IMR-90 (cell line): Measurements from ENCODE around the gene SH3RF3. TPM values are rescaled to one million over a fixed set of nuclear protein-coding genes. Genes with fewer than 3 reads are reported as not detected.

Experiments used
- ATAC-seq: fragments of 200-7000 bp; cut with Tn5 transposase; 2 replicates; pipeline ENCODE4 v1.9.1; 2020; ENCODE audit warnings: low read depth, mild to moderate bottlenecking, moderate library complexity
- BruUV-seq: library from RNA; stranded (reverse); fragments of 400-500 nt; replicated peaks from 2 replicates; lab custom pipeline; 2021; lab: Mats Ljungman, UMichigan
- CTCF ChIA-PET: fragments of 300-600 bp; formaldehyde crosslinking; extraction: SDS; loops from one replicate; lab custom pipeline; 2021; ENCODE audit warnings: antibody characterized with exemption; lab: Yijun Ruan, JAX
- POLR2A ChIA-PET: fragments of 300-600 bp; sonication (Branson Sonifier 250); formaldehyde crosslinking; loops from one replicate; lab custom pipeline; 2022; ENCODE audit warnings: antibody characterized with exemption; ENCODE audit not compliant: unreplicated experiment; lab: Charles Lee
- DNase-seq: peaks from one replicate; pipeline ENCODE4 v3.0.0; 2013
- H2AFZ ChIP-seq: replicated peaks from 2 replicates; pipeline ENCODE3; 2013; ENCODE audit warnings: low read length, mild to moderate bottlenecking; ENCODE audit not compliant: poor library complexity
- H2AK5ac ChIP-seq: 2 replicates; pipeline ENCODE4 v1.6.1; 2013; ENCODE audit warnings: low read depth, low read length, inconsistent platforms
- H2AK9ac ChIP-seq: replicated peaks from 2 replicates; pipeline ENCODE3; 2013; ENCODE audit warnings: mild to moderate bottlenecking, low read depth, low read length, moderate library complexity; ENCODE audit not compliant: poor library complexity
- H2BK120ac ChIP-seq: 2 replicates; pipeline ENCODE4 v1.6.1; 2013; ENCODE audit warnings: low read depth, low read length, inconsistent platforms
- H2BK15ac ChIP-seq: 3 replicates; pipeline ENCODE4 v1.6.1; 2013; ENCODE audit warnings: low read depth, low read length, inconsistent platforms
- H2BK20ac ChIP-seq: 2 replicates; pipeline ENCODE4 v1.6.1; 2013; ENCODE audit warnings: low read depth, mild to moderate bottlenecking, inconsistent platforms, low read length, moderate library complexity
- H2BK5ac ChIP-seq: 2 replicates; pipeline ENCODE4 v1.6.1; 2013; ENCODE audit warnings: mild to moderate bottlenecking, low read depth, low read length, inconsistent platforms; ENCODE audit not compliant: poor library complexity, severe bottlenecking
- H3K14ac ChIP-seq: replicated peaks from 2 replicates; pipeline ENCODE4 v1.6.1; 2013; ENCODE audit warnings: low read depth, low read length, inconsistent platforms
- H3K18ac ChIP-seq: 2 replicates; pipeline ENCODE4 v1.6.1; 2013; ENCODE audit warnings: low read depth, low read length, control low read depth
- H3K23ac ChIP-seq: 2 replicates; pipeline ENCODE4 v1.6.1; 2013; ENCODE audit warnings: low read depth, low read length, inconsistent platforms
- H3K27ac ChIP-seq: 2 replicates; pipeline ENCODE4 v1.5.1; 2013; ENCODE audit warnings: mild to moderate bottlenecking, control low read depth, low read length; ENCODE audit not compliant: insufficient read depth
- H3K27me3 ChIP-seq: 2 replicates; pipeline ENCODE4 v1.6.1; 2013; ENCODE audit warnings: low read length; ENCODE audit not compliant: control insufficient read depth, insufficient read depth
- H3K36me3 ChIP-seq: 2 replicates; pipeline ENCODE4 v1.6.1; 2013; ENCODE audit warnings: low read length, mixed read lengths; ENCODE audit not compliant: control insufficient read depth, insufficient read depth
- H3K4ac ChIP-seq: 2 replicates; pipeline ENCODE4 v1.6.1; 2013; ENCODE audit warnings: low read depth, low read length, inconsistent platforms
- H3K4me1 ChIP-seq: 2 replicates; pipeline ENCODE4 v1.6.1; 2013; ENCODE audit warnings: low read length, mixed read lengths; ENCODE audit not compliant: control insufficient read depth, insufficient read depth
- H3K4me2 ChIP-seq: 2 replicates; pipeline ENCODE4 v1.6.1; 2013; ENCODE audit warnings: low read depth, mild to moderate bottlenecking, control low read depth, low read length, moderate library complexity
- H3K4me3 ChIP-seq: 2 replicates; pipeline ENCODE4 v1.5.1; 2013; ENCODE audit warnings: low read depth, mild to moderate bottlenecking, control low read depth, low read length, moderate library complexity; ENCODE audit not compliant: insufficient read depth
- H3K56ac ChIP-seq: 2 replicates; pipeline ENCODE4 v1.6.1; 2013; ENCODE audit warnings: low read length, inconsistent platforms; ENCODE audit not compliant: insufficient read depth; ENCODE audit errors: extremely low read depth
- H3K79me1 ChIP-seq, 2 experiments: 2 replicates each; pipeline ENCODE4 v1.6.1; 2013; ENCODE audit warnings: low read length in 2 of 2, inconsistent platforms in 1 of 2, low read depth in 1 of 2
- H3K9ac ChIP-seq: 2 replicates; pipeline ENCODE4 v1.6.1; 2013; ENCODE audit warnings: low read depth, low read length, control low read depth
- H3K9me1 ChIP-seq: 2 replicates; pipeline ENCODE4 v1.6.1; 2013; ENCODE audit warnings: low read length, inconsistent platforms; ENCODE audit not compliant: insufficient read depth
- H3K9me3 ChIP-seq: 2 replicates; pipeline ENCODE4 v1.6.1; 2013; ENCODE audit warnings: low read length; ENCODE audit not compliant: control insufficient read depth, insufficient read depth
- H4K20me1 ChIP-seq: 2 replicates; pipeline ENCODE4 v1.6.1; 2013; ENCODE audit warnings: low read length, inconsistent platforms; ENCODE audit not compliant: insufficient read depth
- H4K5ac ChIP-seq: 2 replicates; pipeline ENCODE4 v1.6.1; 2013; ENCODE audit warnings: mild to moderate bottlenecking, low read depth, low read length, control low read depth
- H4K8ac ChIP-seq, 2 experiments: 2 replicates each; pipeline ENCODE4 v1.6.1; 2013; ENCODE audit warnings: low read depth in 2 of 2, low read length in 2 of 2, control low read depth in 1 of 2, inconsistent platforms in 1 of 2
- H4K91ac ChIP-seq: 2 replicates; pipeline ENCODE4 v1.6.1; 2013; ENCODE audit warnings: low read depth, low read length, inconsistent platforms; ENCODE audit not compliant: insufficient read depth
- ELK1 ChIP-seq: fragments of 150-350 bp; IDR thresholded peaks from 2 replicates; pipeline ENCODE4 v1.6.1; 2016; ENCODE audit warnings: low read depth, mild to moderate bottlenecking, low read length, moderate library complexity, borderline replicate concordance
- MAZ ChIP-seq: IDR thresholded peaks from 2 replicates; pipeline ENCODE4 v1.6.1; 2012; ENCODE audit warnings: low read depth, mild to moderate bottlenecking, low read length, improper control_type of control experiment, moderate library complexity, borderline replicate concordance
- MXI1 ChIP-seq: IDR thresholded peaks from 2 replicates; pipeline ENCODE4 v1.6.1; 2012; ENCODE audit warnings: low read depth, mild to moderate bottlenecking, low read length, moderate library complexity, borderline replicate concordance
- POLR2A ChIP-seq: IDR thresholded peaks from 2 replicates; pipeline ENCODE4 v1.6.1; 2012; ENCODE audit warnings: mild to moderate bottlenecking, low read depth, low read length
- WGBS, 2 experiments: methylation state at CpG; one replicate each; pipeline versions ENCODE4 v1.1.5 to v1.1.7; 2013; ENCODE audit warnings: missing lambda C conversion rate in 2 of 2; ENCODE audit not compliant: insufficient read length in 1 of 2; ENCODE audit errors: extremely low coverage in 2 of 2; 5-methylcytosine and 5-hydroxymethylcytosine counted together
- dilution Hi-C: fragments of 300-500 bp; cut with HindIII; formaldehyde crosslinking; loops from one replicate; pipeline ENCODE4 v1.14.3; 2018; ENCODE audit warnings: low sequenced_read_pairs; ENCODE audit not compliant: unreplicated experiment
- in situ Hi-C: fragments of 300-500 bp; cut with MboI; formaldehyde crosslinking; loops from 3 replicates; pipeline ENCODE4 v1.14.3; 2019; ENCODE audit warnings: low sequenced_read_pairs, inconsistent platforms, mixed read lengths
- intact Hi-C: fragments of 100-400 bp; cut with micrococcal nuclease; formaldehyde crosslinking; loops from 2 replicates; pipeline ENCODE4 v1.10.0; 2022
- polyA plus RNA-seq, 3 experiments: library from polyadenylated mRNA; depleted of rRNA; stranded (reverse); fragments of >200 nt; gene quantifications; 2 replicates each; pipeline ENCODE4 v1.2.3, GENCODE V29; 2012; ENCODE audit warnings: low replicate concordance in 1 of 3
- total RNA-seq: library from RNA; depleted of rRNA; stranded (reverse); fragments of >200 nt; gene quantifications from 2 replicates; pipeline ENCODE4 v1.2.3, GENCODE V29; 2012

The SH3RF3 gene
- total and polyA plus RNA-seq, 2 of the 4 experiments (the other 2 are of a cell fraction) = 3.4 to 5.3 TPM

DNA sequence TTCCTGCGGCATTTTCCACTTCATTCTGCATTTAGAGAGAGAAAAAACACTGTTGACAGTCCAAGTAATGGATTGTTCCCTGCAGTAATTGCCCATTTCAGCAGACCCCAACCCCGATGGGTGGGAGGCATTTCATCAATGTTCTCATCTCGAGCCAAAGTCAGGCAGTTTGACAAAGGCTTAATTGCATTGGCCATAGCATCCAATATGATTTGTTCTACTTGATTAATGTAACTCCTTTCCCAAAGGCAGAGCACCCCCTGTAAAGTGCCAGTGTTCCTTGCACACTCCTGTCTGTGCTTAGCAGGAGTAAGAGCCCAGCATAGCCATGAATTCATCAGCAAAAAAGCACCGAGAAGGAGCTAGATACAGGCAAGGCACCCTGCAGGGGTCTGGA, 310.4 kb downstream of the SH3RF3 start:
- H2BK5ac ChIP-seq = no peak overlapping the region
- no peak overlapping the region for H4K91ac ChIP-seq
- H2BK15ac ChIP-seq = no peak overlapping the region
- no peak overlapping the region for H3K4ac ChIP-seq
- H3K4me1 ChIP-seq = peaks cover 15% of the 10 kb centered on the region
- peaks cover 9% of the 10 kb centered on the region for H3K9me3 ChIP-seq
- H2BK20ac ChIP-seq = no peak overlapping the region
- ATAC-seq = no peak
- intact Hi-C loops = loop anchor here (5.0 kb wide), 1 partner anchor 117 kb away; no protein-coding TSS in a partner anchor
- no peak overlapping the region for H3K4me3 ChIP-seq
- H3K27ac ChIP-seq = no peak overlapping the region
- H3K14ac ChIP-seq = no peak overlapping the region
- dilution Hi-C loops = no loop called here
- DNase-seq = no peak
- 100% methylated on average over 1 of the region's 4 CpGs; no CpG with 5 or more reads in 1 of the 2 experiments for WGBS, 2 experiments
- H3K27me3 ChIP-seq = no peaks in the 10 kb centered on the region
- no peak overlapping the region for H3K18ac ChIP-seq
- peaks cover 22% of the 10 kb centered on the region for H3K36me3 ChIP-seq
- no peak overlapping the region for H2AK5ac ChIP-seq
- H3K9ac ChIP-seq = no peak overlapping the region
- ChIA-PET POLR2A (no interaction called here), CTCF (no interaction called here)
- H2AFZ ChIP-seq = no peak overlapping the region
- BruUV-seq = no TSS peak
- peaks cover 24% of the 10 kb centered on the region for H3K9me1 ChIP-seq
- TF ChIP-seq POLR2A = no peak
- TF ChIP-seq MXI1 = no peak
- TF ChIP-seq ELK1 = no peak
- TF ChIP-seq MAZ = no peak
- no peak overlapping the region for H4K8ac ChIP-seq
- H4K5ac ChIP-seq = no peak overlapping the region
- in situ Hi-C loops = no loop called here
- no peak overlapping the region for H2AK9ac ChIP-seq
- peaks cover 0 to 10% of the 10 kb centered on the region in 2 experiments; a peak in 2 of 4 replicates for H3K79me1 ChIP-seq
- H3K23ac ChIP-seq = no peak overlapping the region
- H3K4me2 ChIP-seq = no peak overlapping the region
- H2BK120ac ChIP-seq = no peak overlapping the region; the same call in 1 of the 2 replicates
- peaks cover 13% of the 10 kb centered on the region for H4K20me1 ChIP-seq
- no peak overlapping the region for H3K56ac ChIP-seq
